Karpas-422 (cell line): ENCODE data around the gene SRPX. TPM values are rescaled to one million over a fixed set of nuclear protein-coding genes. Genes with fewer than 3 reads are reported as not detected.

ENCODE experiments used
- DNase-seq: peaks from one replicate; pipeline ENCODE4 v3.0.0-alpha.2; 2015
- H2AFZ ChIP-seq: fragments of 200-600 bp; sonication (generic); 2 replicates; pipeline ENCODE4 v1.6.1; 2014; ENCODE audit warnings: antibody characterized with exemption, low read length, mixed read lengths
- H3K27ac ChIP-seq: fragments of 200-600 bp; sonication (generic); 2 replicates; pipeline ENCODE4 v1.5.1; 2014; ENCODE audit warnings: mild to moderate bottlenecking, low read length, moderate library complexity
- H3K27me3 ChIP-seq: fragments of 200-600 bp; sonication (generic); 2 replicates; pipeline ENCODE4 v1.6.1; 2014; ENCODE audit warnings: low read length, mixed read lengths
- H3K36me3 ChIP-seq: fragments of 200-600 bp; sonication (generic); 2 replicates; pipeline ENCODE4 v1.6.1; 2014; ENCODE audit warnings: low read length, mixed read lengths; ENCODE audit not compliant: insufficient read depth
- H3K4me1 ChIP-seq: fragments of 200-600 bp; sonication (generic); 2 replicates; pipeline ENCODE4 v1.6.1; 2014; ENCODE audit warnings: mild to moderate bottlenecking, low read length, mixed read lengths
- H3K4me2 ChIP-seq: fragments of 200-600 bp; sonication (generic); 2 replicates; pipeline ENCODE4 v1.6.1; 2014; ENCODE audit warnings: low read length, low read depth, mild to moderate bottlenecking; ENCODE audit not compliant: poor library complexity, severe bottlenecking
- H3K4me3 ChIP-seq: fragments of 200-600 bp; sonication (generic); 2 replicates; pipeline ENCODE4 v1.5.1; 2014; ENCODE audit warnings: mild to moderate bottlenecking, antibody characterized with exemption, low read length, mixed read lengths
- H3K79me2 ChIP-seq: fragments of 200-600 bp; sonication (generic); 2 replicates; pipeline ENCODE4 v1.6.1; 2014; ENCODE audit warnings: mild to moderate bottlenecking, low read length, mixed read lengths
- H3K9ac ChIP-seq: fragments of 200-600 bp; sonication (generic); 2 replicates; pipeline ENCODE4 v1.6.0; 2014; ENCODE audit warnings: low read length
- H3K9me2 ChIP-seq: fragments of 200-600 bp; sonication (generic), shearing (Covaris generic); replicated peaks from 2 replicates; pipeline ENCODE4 v1.6.0; 2014; ENCODE audit warnings: mild to moderate bottlenecking, low read length, moderate library complexity; ENCODE audit not compliant: insufficient read depth
- H3K9me3 ChIP-seq: fragments of 300-700, 200-600 bp; sonication (generic); 2 replicates; pipeline ENCODE4 v1.6.1; 2014; ENCODE audit warnings: low read length, mixed read lengths
- H4K20me1 ChIP-seq: fragments of 200-600 bp; sonication (generic); 2 replicates; pipeline ENCODE4 v1.6.1; 2014; ENCODE audit warnings: mild to moderate bottlenecking, antibody characterized with exemption, low read length, low read depth; ENCODE audit not compliant: insufficient read depth
- total RNA-seq: library from RNA; depleted of rRNA; stranded (reverse); fragments of >200 nt; shearing (Covaris generic); gene quantifications from 2 replicates; pipeline ENCODE4 v1.2.3, GENCODE V29; 2014; ENCODE audit warnings: low replicate concordance

SRPX gene
- total RNA-seq, 1 experiment from 2014 or later = not detected

- Histone ChIP-seq H3K9me3 (no peaks in the 10 kb centered on the region), H3K4me2 (no peak overlapping the region), H3K36me3 (no peaks in the 10 kb centered on the region), H2AFZ (no peak overlapping the region), H3K27ac (no peak overlapping the region), H3K4me3 (no peak overlapping the region), H3K4me1 (no peaks in the 10 kb centered on the region; the same call in 1 of the 2 replicates), H3K9ac (no peak overlapping the region), H3K9me2 (no peaks in the 10 kb centered on the region), H3K27me3 (no peaks in the 10 kb centered on the region), H3K79me2 (no peaks in the 10 kb centered on the region), H4K20me1 (no peaks in the 10 kb centered on the region)
- DNase-seq = no peak
Observed at GRCh38 chrX:38216642-38217041, 4.0 kb downstream of the SRPX start.

GRCh38 chrX:38214551-38215531 is 5.8 kb downstream of the SRPX start:
- no peak for DNase-seq
- Histone ChIP-seq H4K20me1 (no peaks in the 10 kb centered on the region), H3K9me3 (no peaks in the 10 kb centered on the region), H3K36me3 (no peaks in the 10 kb centered on the region), H3K4me1 (no peaks in the 10 kb centered on the region; the same call in 1 of the 2 replicates), H2AFZ (no peak overlapping the region), H3K4me3 (no peak overlapping the region), H3K4me2 (no peak overlapping the region), H3K9me2 (no peaks in the 10 kb centered on the region), H3K9ac (no peak overlapping the region), H3K27ac (no peak overlapping the region), H3K79me2 (no peaks in the 10 kb centered on the region), H3K27me3 (no peaks in the 10 kb centered on the region)

- Histone ChIP-seq H3K4me1 (no peaks in the 10 kb centered on the region; the same call in 1 of the 2 replicates), H3K27me3 (no peaks in the 10 kb centered on the region), H2AFZ (no peak overlapping the region), H3K79me2 (no peaks in the 10 kb centered on the region), H3K36me3 (no peaks in the 10 kb centered on the region), H3K4me3 (no peak overlapping the region), H3K9ac (no peak overlapping the region), H3K9me3 (no peaks in the 10 kb centered on the region), H3K9me2 (no peaks in the 10 kb centered on the region), H4K20me1 (no peaks in the 10 kb centered on the region), H3K27ac (no peak overlapping the region), H3K4me2 (no peak overlapping the region)
- DNase-seq = no peak
Observed at GRCh38 chrX:38214044-38214443, 6.6 kb downstream of the SRPX start.

GRCh38 chrX:38211891-38212635 is 8.6 kb downstream of the SRPX start:
- no peak overlapping the region for H3K27ac ChIP-seq
- H3K4me3 ChIP-seq = no peak overlapping the region
- no peaks in the 10 kb centered on the region for H4K20me1 ChIP-seq
- no peak overlapping the region for H3K9ac ChIP-seq
- H3K9me3 ChIP-seq = no peaks in the 10 kb centered on the region
- H3K4me1 ChIP-seq = no peaks in the 10 kb centered on the region
- H3K27me3 ChIP-seq = no peaks in the 10 kb centered on the region
- H2AFZ ChIP-seq = no peak overlapping the region
- H3K79me2 ChIP-seq = no peaks in the 10 kb centered on the region
- no peaks in the 10 kb centered on the region for H3K36me3 ChIP-seq
- no peaks in the 10 kb centered on the region for H3K9me2 ChIP-seq
- no peak for DNase-seq
- H3K4me2 ChIP-seq = no peak overlapping the region

GRCh38 chrX:38206542-38206941 is 14.1 kb downstream of the SRPX start:
- no peak for DNase-seq
- Histone ChIP-seq H4K20me1 (no peaks in the 10 kb centered on the region), H3K9ac (no peak overlapping the region), H3K4me1 (peaks cover 25% of the 10 kb centered on the region), H3K36me3 (no peaks in the 10 kb centered on the region), H3K27ac (no peak overlapping the region), H3K4me2 (no peak overlapping the region), H3K27me3 (no peaks in the 10 kb centered on the region), H3K4me3 (no peak overlapping the region), H2AFZ (peak overlapping the region; percentile 52; the same call in 1 of the 2 replicates), H3K9me2 (no peaks in the 10 kb centered on the region), H3K79me2 (no peaks in the 10 kb centered on the region), H3K9me3 (no peaks in the 10 kb centered on the region)

GRCh38 chrX:38206036-38206435 is 14.6 kb downstream of the SRPX start:
- no peak for DNase-seq
- Histone ChIP-seq H3K9ac (no peak overlapping the region), H4K20me1 (no peaks in the 10 kb centered on the region), H3K36me3 (no peaks in the 10 kb centered on the region), H3K4me2 (no peak overlapping the region), H2AFZ (peak overlapping the region; percentile 52; the same call in 1 of the 2 replicates), H3K9me2 (no peaks in the 10 kb centered on the region), H3K9me3 (no peaks in the 10 kb centered on the region), H3K79me2 (no peaks in the 10 kb centered on the region), H3K27ac (peak overlapping the region; percentile 93), H3K4me1 (peaks cover 25% of the 10 kb centered on the region), H3K4me3 (no peak overlapping the region), H3K27me3 (no peaks in the 10 kb centered on the region)

GRCh38 chrX:38205039-38205438 is 15.6 kb downstream of the SRPX start:
- Histone ChIP-seq H3K4me2 (peak overlapping the region; percentile 51), H3K79me2 (no peaks in the 10 kb centered on the region), H3K9me3 (no peaks in the 10 kb centered on the region), H4K20me1 (no peaks in the 10 kb centered on the region), H3K27me3 (no peaks in the 10 kb centered on the region), H2AFZ (peak overlapping the region; percentile 36; the same call in 1 of the 2 replicates), H3K36me3 (no peaks in the 10 kb centered on the region), H3K4me3 (no peak overlapping the region), H3K4me1 (peaks cover 25% of the 10 kb centered on the region), H3K9ac (peak overlapping the region; percentile 42; the same call in 1 of the 2 replicates), H3K9me2 (no peaks in the 10 kb centered on the region), H3K27ac (peak overlapping the region; percentile 93)
- peak; percentile 84 for DNase-seq
